Measurements from ENCODE around the gene DYRK1B. TPM values are rescaled to one million over a fixed set of nuclear protein-coding genes. Genes with fewer than 3 reads are reported as not detected.

The DYRK1B gene
- polyA plus RNA-seq, 2 of the 4 experiments (the other 2 are of a cell fraction): 13.8 to 18.6 TPM

DNA sequence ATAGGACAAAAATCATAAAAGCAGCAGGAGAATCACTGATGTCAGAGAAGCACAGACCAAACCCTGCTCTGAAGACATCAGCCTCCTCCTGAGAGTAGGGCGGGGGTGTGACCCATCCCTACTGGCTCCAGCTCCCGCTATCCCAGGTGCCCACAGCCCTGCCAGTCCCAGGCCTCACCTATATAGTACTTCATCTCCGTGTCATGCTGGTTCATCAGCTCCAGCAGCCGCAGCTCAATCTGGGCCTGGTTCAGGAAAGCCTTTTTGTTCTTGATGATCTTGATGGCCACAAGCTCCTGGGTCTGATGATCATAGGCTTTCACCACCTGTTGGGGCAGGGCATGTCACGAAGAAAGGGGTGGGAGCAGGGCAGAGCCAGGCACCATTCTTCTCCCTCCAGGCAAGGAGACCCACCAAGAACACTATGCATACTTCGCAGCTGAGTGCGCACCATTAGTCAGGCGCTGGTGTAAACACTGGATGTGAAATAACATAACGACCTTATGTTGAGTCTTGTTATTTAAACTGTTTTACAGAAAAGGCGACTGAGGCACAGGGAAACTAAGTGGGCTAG lies 4.2 kb downstream of the DYRK1B start:
- no peak for FAIRE-seq
- WGBS (ENCODE audit: missing lambda C conversion rate): 96% methylated on average over 10 of the region's 10 CpGs
- peaks cover 17% of the 10 kb centered on the region for H3K4me1 ChIP-seq
- no peak for ATAC-seq
- H3K9me3 ChIP-seq: no peaks in the 10 kb centered on the region
- no peak for DNase-seq (ENCODE audit: low read depth in 1 of 2, low spot score in 1 of 2)
- TF ChIP-seq POLR2AphosphoS2 (conservative IDR thresholded peaks at IDR 0.05; ENCODE audit: low read length) (0 out of 2 replicates have a peak, but pooled peaks have one; percentile 21), HOXA7 (CRISPR knock-in tag; IDR thresholded peaks at IDR 0.05) (no peak), MYC (IDR thresholded peaks at IDR 0.05; ENCODE audit: borderline replicate concordance, low read length) (no peak)
- H3K27ac ChIP-seq: no peak overlapping the region
- H3K4me3 ChIP-seq: no peak overlapping the region
- no peak overlapping the region for H3K4me2 ChIP-seq
- ChIA-PET POLR2A (interaction anchor here (1.0 kb wide), 1 partner anchor 16 kb away, joined by 3 read pairs; the partner anchor contains the start of gene FBL), CTCF (interaction anchor here (1.1 to 3.2 kb wide), 4 partner anchors 13 to 37 kb away, joined by 3 to 43 read pairs (median 6); no protein-coding TSS in a partner anchor)

GRCh38 chr19:39828654-39829032 lies 5.3 kb downstream of the DYRK1B start:
- Histone ChIP-seq H3K4me2 (no peak overlapping the region), H3K4me3 (no peak overlapping the region), H3K9me3 (no peaks in the 10 kb centered on the region), H3K27ac (no peak overlapping the region), H3K4me1 (peaks cover 11% of the 10 kb centered on the region)
- ChIA-PET CTCF (interaction anchor here (0.6 to 4.7 kb wide), 13 partner anchors 10 to 1491 kb away, joined by 3 to 43 read pairs (median 3); partner anchors contain the start of genes FBL, LEUTX and PSMC4), POLR2A (interaction anchor here (1.5 kb wide), 1 partner anchor 18 kb away, joined by 4 read pairs; the partner anchor contains the start of gene FBL)
- FAIRE-seq (peak; percentile 90), ATAC-seq (no peak), DNase-seq (ENCODE audit: low read depth in 1 of 2, low spot score in 1 of 2) (no peak)
- TF ChIP-seq ZNF302 (CRISPR knock-in tag; IDR thresholded peaks at IDR 0.05) (no peak), NPAS2 (CRISPR knock-in tag; IDR thresholded peaks at IDR 0.05; ENCODE audit: borderline replicate concordance) (no peak), CEBPB (IDR thresholded peaks at IDR 0.05) (no peak), TFCP2L1 (CRISPR knock-in tag; IDR thresholded peaks at IDR 0.05) (no peak), BHLHE40 (IDR thresholded peaks at IDR 0.05; ENCODE audit: low read depth, low read length) (no peak), GATA3 (IDR thresholded peaks at IDR 0.05; ENCODE audit: borderline replicate concordance) (no peak), FOSB (CRISPR knock-in tag; IDR thresholded peaks at IDR 0.05) (no peak), HES2 (IDR thresholded peaks at IDR 0.05) (no peak), KDM1A (IDR thresholded peaks at IDR 0.05; ENCODE audit: low read depth) (no peak), HDAC2 (IDR thresholded peaks at IDR 0.05) (no peak), ESRRA (IDR thresholded peaks at IDR 0.05; ENCODE audit: borderline replicate concordance, low read length) (no peak), CHD4 (IDR thresholded peaks at IDR 0.05; ENCODE audit: borderline replicate concordance) (no peak), NR3C1 (IDR thresholded peaks at IDR 0.05) (no peak)
- TF ChIP-seq, protein P1, sequence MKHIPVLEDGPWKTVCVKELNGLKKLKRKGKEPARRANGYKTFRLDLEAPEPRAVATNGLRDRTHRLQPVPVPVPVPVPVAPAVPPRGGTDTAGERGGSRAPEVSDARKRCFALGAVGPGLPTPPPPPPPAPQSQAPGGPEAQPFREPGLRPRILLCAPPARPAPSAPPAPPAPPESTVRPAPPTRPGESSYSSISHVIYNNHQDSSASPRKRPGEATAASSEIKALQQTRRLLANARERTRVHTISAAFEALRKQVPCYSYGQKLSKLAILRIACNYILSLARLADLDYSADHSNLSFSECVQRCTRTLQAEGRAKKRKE (CRISPR knock-in tag; IDR thresholded peaks at IDR 0.05; ENCODE audit: low read depth): no peak
- TF ChIP-seq, protein P2, sequence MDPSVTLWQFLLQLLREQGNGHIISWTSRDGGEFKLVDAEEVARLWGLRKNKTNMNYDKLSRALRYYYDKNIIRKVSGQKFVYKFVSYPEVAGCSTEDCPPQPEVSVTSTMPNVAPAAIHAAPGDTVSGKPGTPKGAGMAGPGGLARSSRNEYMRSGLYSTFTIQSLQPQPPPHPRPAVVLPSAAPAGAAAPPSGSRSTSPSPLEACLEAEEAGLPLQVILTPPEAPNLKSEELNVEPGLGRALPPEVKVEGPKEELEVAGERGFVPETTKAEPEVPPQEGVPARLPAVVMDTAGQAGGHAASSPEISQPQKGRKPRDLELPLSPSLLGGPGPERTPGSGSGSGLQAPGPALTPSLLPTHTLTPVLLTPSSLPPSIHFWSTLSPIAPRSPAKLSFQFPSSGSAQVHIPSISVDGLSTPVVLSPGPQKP (IDR thresholded peaks at IDR 0.05; ENCODE audit: low read depth, low read length): no peak
- WGBS (ENCODE audit: missing lambda C conversion rate): 79% methylated on average over 5 of the region's 5 CpGs

- H3K27ac ChIP-seq: no peak overlapping the region
- ChIA-PET POLR2A (interaction anchor here (1.5 kb wide), 1 partner anchor 18 kb away, joined by 4 read pairs; the partner anchor contains the start of gene FBL), CTCF (interaction anchor here (0.6 to 4.7 kb wide), 13 partner anchors 10 to 296 kb away, joined by 3 to 43 read pairs (median 4); partner anchors contain the start of genes FBL, LEUTX and PSMC4)
- H3K9me3 ChIP-seq: no peaks in the 10 kb centered on the region
- no peak for ATAC-seq
- H3K4me2 ChIP-seq: no peak overlapping the region
- no peak overlapping the region for H3K4me3 ChIP-seq
- no peak for FAIRE-seq
- H3K4me1 ChIP-seq: peaks cover 11% of the 10 kb centered on the region
- 94% methylated on average over 26 of the region's 26 CpGs for WGBS (ENCODE audit: missing lambda C conversion rate)
- DNase-seq (ENCODE audit: low read depth in 1 of 2, low spot score in 1 of 2): no peak
- no peak for TF ChIP-seq POLR2A (IDR thresholded peaks at IDR 0.05; ENCODE audit: low read length)
- no peak for TF ChIP-seq HMGXB4 (CRISPR knock-in tag; IDR thresholded peaks at IDR 0.05; ENCODE audit: borderline replicate concordance)
- TF ChIP-seq JUN (IDR thresholded peaks at IDR 0.05): no peak
- TF ChIP-seq RARB (CRISPR knock-in tag; IDR thresholded peaks at IDR 0.05): no peak
- TF ChIP-seq CHD2 (IDR thresholded peaks at IDR 0.05; ENCODE audit: low read length, partially characterized antibody): no peak
- no peak for TF ChIP-seq FOXS1 (CRISPR knock-in tag; IDR thresholded peaks at IDR 0.05)
- no peak for TF ChIP-seq CBX8 (IDR thresholded peaks at IDR 0.05)
- no peak for TF ChIP-seq FOSB (CRISPR knock-in tag; IDR thresholded peaks at IDR 0.05)
- no peak for TF ChIP-seq RAD21 (conservative IDR thresholded peaks at IDR 0.05 in 1 of 2, IDR thresholded peaks at IDR 0.05 in 1 of 2)
- TF ChIP-seq RFX5 (IDR thresholded peaks at IDR 0.05): no peak
- TF ChIP-seq ZC3H11A (IDR thresholded peaks at IDR 0.05): no peak
- TF ChIP-seq MAFK (IDR thresholded peaks at IDR 0.05; ENCODE audit: partially characterized antibody): no peak
- TF ChIP-seq ZFP36 (IDR thresholded peaks at IDR 0.05; ENCODE audit: borderline replicate concordance, partially characterized antibody): no peak
- TF ChIP-seq HES2 (IDR thresholded peaks at IDR 0.05): no peak
- no peak for TF ChIP-seq RNF2 (IDR thresholded peaks at IDR 0.05; ENCODE audit: borderline replicate concordance, low read depth)
These were observed 5.8 kb downstream of the DYRK1B start for GRCh38 chr19:39828015-39828653.
